Keratinocyte (primary cell): ENCODE data around the gene HLF.

ENCODE experiments used
- CTCF ChIP-seq, 3 experiments: IDR thresholded peaks in 1 of 3; conservative IDR thresholded peaks in 1 of 3; optimal IDR thresholded peaks in 1 of 3; 2 replicates in 2 of 3; 3 replicates in 1 of 3; pipeline versions ENCODE3 to v1.5.1; 2011; ENCODE audit warnings: low read length in 3 of 3, mild to moderate bottlenecking in 3 of 3, moderate library complexity in 2 of 3, control low read depth in 1 of 3, inconsistent platforms in 1 of 3; ENCODE audit not compliant: insufficient read depth in 2 of 3; ENCODE audit errors: extremely low read depth in 1 of 3
- EZH2 ChIP-seq: IDR thresholded peaks from one replicate; pipeline ENCODE4 v1.6.1; 2012; ENCODE audit warnings: inconsistent platforms, mild to moderate bottlenecking, low read length, moderate library complexity

- TF ChIP-seq CTCF (optimal IDR thresholded peaks at IDR 0.05 in 1 of 3, IDR thresholded peaks at IDR 0.05 in 1 of 3, conservative IDR thresholded peaks at IDR 0.05 in 1 of 3; ENCODE audit: extremely low read depth in 1 of 3, insufficient read depth in 2 of 3, low read length in 3 of 3) (no peak), EZH2 (no peak)
These were observed 58.9 kb downstream of the HLF start for GRCh38 chr17:55323518-55324295.
